ENCODE results near the gene PNPLA5. TPM values are rescaled to one million over a fixed set of nuclear protein-coding genes. Genes with fewer than 3 reads are reported as not detected.

Gene PNPLA5
- total and polyA plus RNA-seq, 2 of the 13 experiments (the other 11 are each of a cell fraction or from before 2014, with no cell fraction given): not detected

DNA sequence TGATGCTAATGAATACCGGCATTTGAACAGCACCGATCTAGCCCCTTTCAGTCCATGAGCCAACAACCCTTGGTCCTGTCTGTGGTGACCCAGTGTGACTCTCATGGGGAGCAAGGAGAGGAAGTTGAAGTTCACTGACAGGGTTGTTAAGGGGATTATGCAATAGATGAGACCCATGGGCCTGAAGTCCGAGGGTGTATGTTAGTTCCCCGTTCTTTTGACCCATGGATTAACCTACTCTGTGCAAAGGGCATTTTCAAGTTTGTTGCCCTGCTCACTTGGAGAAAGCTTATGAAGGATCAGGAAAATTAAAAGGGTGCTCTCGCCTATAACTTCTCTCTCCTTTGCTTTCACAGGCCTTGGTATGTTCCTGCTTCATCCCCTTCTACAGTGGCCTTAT is 36.7 kb upstream of the PNPLA5 start (continued):
- TF ChIP-seq BCL6 (CRISPR knock-in tag; IDR thresholded peaks at IDR 0.05) (peak; percentile 74), ZBTB3 (CRISPR knock-in tag; IDR thresholded peaks at IDR 0.05; ENCODE audit: borderline replicate concordance, low read depth) (no peak), FOSL2 (CRISPR knock-in tag; IDR thresholded peaks at IDR 0.05) (no peak), RBFOX2 (IDR thresholded peaks at IDR 0.05; ENCODE audit: low read depth, low read length) (no peak), PRDM10 (CRISPR knock-in tag; IDR thresholded peaks at IDR 0.05; ENCODE audit: low read depth) (no peak), HOXA3 (CRISPR knock-in tag; IDR thresholded peaks at IDR 0.05) (peak; percentile 51; the same call in 1 of the 2 replicates), ZIK1 (CRISPR knock-in tag; IDR thresholded peaks at IDR 0.05; ENCODE audit: borderline replicate concordance, low read depth) (no peak), MTF1 (CRISPR knock-in tag; IDR thresholded peaks at IDR 0.05) (no peak), ETS1 (CRISPR knock-in tag; IDR thresholded peaks at IDR 0.05) (no peak), ZNF672 (CRISPR knock-in tag; IDR thresholded peaks at IDR 0.05) (no peak), PLSCR1 (CRISPR knock-in tag; IDR thresholded peaks at IDR 0.05; ENCODE audit: borderline replicate concordance) (no peak), TBL1XR1 (IDR thresholded peaks at IDR 0.05; ENCODE audit: borderline replicate concordance, low read length, partially characterized antibody) (peak; percentile 87), ZNF274 (CRISPR knock-in tag; IDR thresholded peaks at IDR 0.05) (no peak), CREB1 (IDR thresholded peaks at IDR 0.05) (no peak), CREB1 (CRISPR knock-in tag; IDR thresholded peaks at IDR 0.05) (peak; percentile 24; the same call in 1 of the 2 replicates), NCOA1 (CRISPR knock-in tag; IDR thresholded peaks at IDR 0.05) (no peak)
- TF ChIP-seq, protein P1, sequence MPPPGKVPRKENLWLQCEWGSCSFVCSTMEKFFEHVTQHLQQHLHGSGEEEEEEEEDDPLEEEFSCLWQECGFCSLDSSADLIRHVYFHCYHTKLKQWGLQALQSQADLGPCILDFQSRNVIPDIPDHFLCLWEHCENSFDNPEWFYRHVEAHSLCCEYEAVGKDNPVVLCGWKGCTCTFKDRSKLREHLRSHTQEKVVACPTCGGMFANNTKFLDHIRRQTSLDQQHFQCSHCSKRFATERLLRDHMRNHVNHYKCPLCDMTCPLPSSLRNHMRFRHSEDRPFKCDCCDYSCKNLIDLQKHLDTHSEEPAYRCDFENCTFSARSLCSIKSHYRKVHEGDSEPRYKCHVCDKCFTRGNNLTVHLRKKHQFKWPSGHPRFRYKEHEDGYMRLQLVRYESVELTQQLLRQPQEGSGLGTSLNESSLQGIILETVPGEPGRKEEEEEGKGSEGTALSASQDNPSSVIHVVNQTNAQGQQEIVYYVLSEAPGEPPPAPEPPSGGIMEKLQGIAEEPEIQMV (CRISPR knock-in tag; IDR thresholded peaks at IDR 0.05; ENCODE audit: low read depth): no peak
- TF ChIP-seq, protein P2, sequence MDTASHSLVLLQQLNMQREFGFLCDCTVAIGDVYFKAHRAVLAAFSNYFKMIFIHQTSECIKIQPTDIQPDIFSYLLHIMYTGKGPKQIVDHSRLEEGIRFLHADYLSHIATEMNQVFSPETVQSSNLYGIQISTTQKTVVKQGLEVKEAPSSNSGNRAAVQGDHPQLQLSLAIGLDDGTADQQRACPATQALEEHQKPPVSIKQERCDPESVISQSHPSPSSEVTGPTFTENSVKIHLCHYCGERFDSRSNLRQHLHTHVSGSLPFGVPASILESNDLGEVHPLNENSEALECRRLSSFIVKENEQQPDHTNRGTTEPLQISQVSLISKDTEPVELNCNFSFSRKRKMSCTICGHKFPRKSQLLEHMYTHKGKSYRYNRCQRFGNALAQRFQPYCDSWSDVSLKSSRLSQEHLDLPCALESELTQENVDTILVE (CRISPR knock-in tag; IDR thresholded peaks at IDR 0.05): no peak
- TF ChIP-seq, protein P3, sequence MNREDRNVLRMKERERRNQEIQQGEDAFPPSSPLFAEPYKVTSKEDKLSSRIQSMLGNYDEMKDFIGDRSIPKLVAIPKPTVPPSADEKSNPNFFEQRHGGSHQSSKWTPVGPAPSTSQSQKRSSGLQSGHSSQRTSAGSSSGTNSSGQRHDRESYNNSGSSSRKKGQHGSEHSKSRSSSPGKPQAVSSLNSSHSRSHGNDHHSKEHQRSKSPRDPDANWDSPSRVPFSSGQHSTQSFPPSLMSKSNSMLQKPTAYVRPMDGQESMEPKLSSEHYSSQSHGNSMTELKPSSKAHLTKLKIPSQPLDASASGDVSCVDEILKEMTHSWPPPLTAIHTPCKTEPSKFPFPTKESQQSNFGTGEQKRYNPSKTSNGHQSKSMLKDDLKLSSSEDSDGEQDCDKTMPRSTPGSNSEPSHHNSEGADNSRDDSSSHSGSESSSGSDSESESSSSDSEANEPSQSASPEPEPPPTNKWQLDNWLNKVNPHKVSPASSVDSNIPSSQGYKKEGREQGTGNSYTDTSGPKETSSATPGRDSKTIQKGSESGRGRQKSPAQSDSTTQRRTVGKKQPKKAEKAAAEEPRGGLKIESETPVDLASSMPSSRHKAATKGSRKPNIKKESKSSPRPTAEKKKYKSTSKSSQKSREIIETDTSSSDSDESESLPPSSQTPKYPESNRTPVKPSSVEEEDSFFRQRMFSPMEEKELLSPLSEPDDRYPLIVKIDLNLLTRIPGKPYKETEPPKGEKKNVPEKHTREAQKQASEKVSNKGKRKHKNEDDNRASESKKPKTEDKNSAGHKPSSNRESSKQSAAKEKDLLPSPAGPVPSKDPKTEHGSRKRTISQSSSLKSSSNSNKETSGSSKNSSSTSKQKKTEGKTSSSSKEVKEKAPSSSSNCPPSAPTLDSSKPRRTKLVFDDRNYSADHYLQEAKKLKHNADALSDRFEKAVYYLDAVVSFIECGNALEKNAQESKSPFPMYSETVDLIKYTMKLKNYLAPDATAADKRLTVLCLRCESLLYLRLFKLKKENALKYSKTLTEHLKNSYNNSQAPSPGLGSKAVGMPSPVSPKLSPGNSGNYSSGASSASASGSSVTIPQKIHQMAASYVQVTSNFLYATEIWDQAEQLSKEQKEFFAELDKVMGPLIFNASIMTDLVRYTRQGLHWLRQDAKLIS (CRISPR knock-in tag; IDR thresholded peaks at IDR 0.05): no peak

Data from HepG2 (cell line).